Measurements from ENCODE around the gene CPA5. TPM values are rescaled to one million over a fixed set of nuclear protein-coding genes. Genes with fewer than 3 reads are reported as not detected.

CPA5 gene
- total RNA-seq, 1 experiment from 2014 or later: not detected

DNA sequence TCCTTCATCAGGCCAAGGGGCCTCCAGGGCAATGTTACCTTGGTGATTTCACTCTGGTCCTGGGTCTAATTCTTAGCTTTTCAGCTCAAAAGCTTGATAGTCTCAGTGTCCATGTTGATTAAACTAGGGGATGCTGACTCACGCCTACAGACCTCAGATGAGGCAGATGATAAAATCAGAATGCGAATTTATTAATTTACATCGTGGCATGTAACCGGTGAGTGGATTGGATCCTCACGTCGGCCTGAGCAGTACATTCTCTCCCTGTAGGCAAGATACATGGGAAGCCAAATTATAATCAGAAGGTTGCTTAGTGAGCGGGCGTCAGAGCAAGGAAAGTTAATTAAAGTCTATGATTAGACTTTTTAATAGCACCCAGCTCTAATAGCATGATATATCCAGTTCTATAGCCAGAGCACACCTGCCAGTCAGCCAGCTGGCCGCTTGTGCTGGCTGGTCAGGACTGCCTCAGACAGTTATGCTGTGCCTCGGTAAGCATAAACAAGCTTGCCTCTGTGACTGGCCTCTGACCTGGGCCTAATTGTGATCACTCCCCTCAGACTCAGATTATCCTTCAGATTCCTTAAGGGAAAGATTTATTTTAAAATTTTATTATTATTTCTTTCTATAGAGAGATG is 20.2 kb upstream of the CPA5 start:
- H3K9me3 Mint-ChIP-seq: no peaks in the 10 kb centered on the region; a peak in 1 of 5 replicates
- Histone ChIP-seq H2BK12ac (ENCODE audit: insufficient read length, low read depth, low read length) (no peak overlapping the region), H3K79me2 (ENCODE audit: insufficient read depth, low read length) (no peaks in the 10 kb centered on the region), H3K18ac (ENCODE audit: insufficient read length, low read depth, low read length) (no peak overlapping the region), H2AFZ (ENCODE audit: low read length) (no peak overlapping the region), H3K9me3 (ENCODE audit: control insufficient read depth, low read depth, low read length) (no peaks in the 10 kb centered on the region), H3K27me3 (ENCODE audit: insufficient read depth, low read length) (no peaks in the 10 kb centered on the region), H3T11ph (ENCODE audit: low read length) (no peak overlapping the region), H4K5ac (ENCODE audit: insufficient read length, low read depth, low read length) (no peak overlapping the region), H2BK5ac (ENCODE audit: insufficient read length, low read length) (no peak overlapping the region), H2BK120ac (ENCODE audit: low read depth, low read length, poor library complexity, severe bottlenecking) (no peak overlapping the region), H2BK20ac (ENCODE audit: low read depth, low read length, poor library complexity, severe bottlenecking) (no peak overlapping the region), H4K91ac (ENCODE audit: insufficient read length, low read depth, low read length) (no peak overlapping the region), H3K56ac (ENCODE audit: insufficient read length, low read depth, low read length) (no peak overlapping the region), H3K27ac (ENCODE audit: insufficient read length, low read depth, low read length) (no peak overlapping the region), H4K8ac (replicated peaks; ENCODE audit: insufficient read length, low read depth, low read length) (no peak overlapping the region), H4K20me1 (ENCODE audit: control insufficient read depth, insufficient read depth, insufficient read length) (no peaks in the 10 kb centered on the region), H2BK15ac (ENCODE audit: low read depth, low read length) (no peak overlapping the region), H3K23ac (ENCODE audit: insufficient read length, low read depth, low read length) (no peak overlapping the region), H3K4ac (ENCODE audit: low read depth, low read length) (no peak overlapping the region), H3K14ac (ENCODE audit: insufficient read depth, low read length) (no peak overlapping the region), H3K9ac (ENCODE audit: extremely low read depth, insufficient read length, low read length) (no peak overlapping the region), H3K4me1 (ENCODE audit: insufficient read depth, low read length) (no peaks in the 10 kb centered on the region), H2AK5ac (ENCODE audit: insufficient read length, low read length) (no peak overlapping the region), H3K23me2 (ENCODE audit: insufficient read length, low read depth, low read length, poor library complexity, severe bottlenecking) (no peaks in the 10 kb centered on the region), H3K79me1 (ENCODE audit: insufficient read depth, low read depth, low read length, poor library complexity, severe bottlenecking) (no peaks in the 10 kb centered on the region), H3K4me2 (ENCODE audit: insufficient read depth, insufficient read length, low read length) (no peak overlapping the region)
- TF ChIP-seq, protein P1, sequence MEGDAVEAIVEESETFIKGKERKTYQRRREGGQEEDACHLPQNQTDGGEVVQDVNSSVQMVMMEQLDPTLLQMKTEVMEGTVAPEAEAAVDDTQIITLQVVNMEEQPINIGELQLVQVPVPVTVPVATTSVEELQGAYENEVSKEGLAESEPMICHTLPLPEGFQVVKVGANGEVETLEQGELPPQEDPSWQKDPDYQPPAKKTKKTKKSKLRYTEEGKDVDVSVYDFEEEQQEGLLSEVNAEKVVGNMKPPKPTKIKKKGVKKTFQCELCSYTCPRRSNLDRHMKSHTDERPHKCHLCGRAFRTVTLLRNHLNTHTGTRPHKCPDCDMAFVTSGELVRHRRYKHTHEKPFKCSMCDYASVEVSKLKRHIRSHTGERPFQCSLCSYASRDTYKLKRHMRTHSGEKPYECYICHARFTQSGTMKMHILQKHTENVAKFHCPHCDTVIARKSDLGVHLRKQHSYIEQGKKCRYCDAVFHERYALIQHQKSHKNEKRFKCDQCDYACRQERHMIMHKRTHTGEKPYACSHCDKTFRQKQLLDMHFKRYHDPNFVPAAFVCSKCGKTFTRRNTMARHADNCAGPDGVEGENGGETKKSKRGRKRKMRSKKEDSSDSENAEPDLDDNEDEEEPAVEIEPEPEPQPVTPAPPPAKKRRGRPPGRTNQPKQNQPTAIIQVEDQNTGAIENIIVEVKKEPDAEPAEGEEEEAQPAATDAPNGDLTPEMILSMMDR (conservative IDR thresholded peaks at IDR 0.05): no peak
- H3K4me1 Mint-ChIP-seq: peaks cover 14% of the 10 kb centered on the region in 2 experiments
- DNase-seq: no peak
- H3K4me3 Mint-ChIP-seq: no peak overlapping the region
- WGBS (ENCODE audit: extremely low coverage, insufficient read length, low lambda C conversion rate): no CpG with 5 or more reads among the region's 10 CpGs
- H3K27ac Mint-ChIP-seq: no peak overlapping the region
- no peaks in the 10 kb centered on the region; the same call in 1 of the 2 replicates for H3K27me3 Mint-ChIP-seq (ENCODE audit: low read depth)
- no peaks in the 10 kb centered on the region; a peak in 1 of 7 replicates for H3K36me3 Mint-ChIP-seq (ENCODE audit: insufficient read depth in 1 of 3, low read depth in 3 of 3)
